ENCODE results near the gene TMEM191B.
"Not testable (repeated sequence)": the region's sequence is repeated elsewhere in the genome, so short reads cannot be mapped to it uniquely, and the experiment has no call there.

TMEM191B gene

DNA sequence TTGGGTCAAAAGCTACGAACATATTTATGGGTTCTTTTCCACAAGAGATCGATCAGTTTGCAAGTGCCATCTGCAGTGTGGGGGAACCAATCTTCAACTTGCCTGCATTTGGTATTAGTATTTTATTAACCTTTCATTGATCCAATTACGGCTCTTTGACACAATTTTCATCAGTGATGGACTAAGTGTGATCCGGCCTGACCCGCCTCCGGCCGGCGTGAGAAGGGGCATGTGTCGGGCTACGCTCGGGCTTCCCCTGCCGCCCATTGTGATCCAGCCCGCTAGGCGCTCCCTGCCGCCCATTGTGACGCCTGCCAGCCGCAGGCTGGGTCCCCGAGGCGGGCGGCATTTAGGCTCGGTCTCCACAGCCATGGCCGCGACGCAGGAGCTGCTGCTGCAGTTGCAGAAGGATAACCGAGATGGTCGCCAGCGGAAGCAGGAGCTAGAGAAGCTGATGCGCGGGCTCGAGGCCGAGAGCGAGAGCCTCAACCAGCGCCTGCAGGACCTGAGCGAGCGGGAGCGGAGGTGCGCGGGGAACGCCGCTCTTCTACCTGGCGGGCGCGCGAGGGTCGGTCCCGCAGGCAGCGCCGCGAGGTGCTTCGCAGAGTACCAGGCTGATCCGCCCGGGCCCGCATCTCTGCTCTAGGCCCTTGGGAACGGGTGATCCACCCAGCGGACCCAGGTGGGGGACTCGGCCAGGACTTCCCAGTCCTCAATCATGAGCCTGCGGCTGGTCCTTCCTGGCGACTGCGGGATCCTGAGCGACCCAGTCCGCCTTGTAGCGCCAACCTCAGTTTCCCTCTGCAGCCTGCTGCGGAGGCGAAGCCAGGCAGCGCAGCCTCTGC lies at the start of gene TMEM191B:
TMEM191B (plus strand) TSS at position 51 of the 845 bp plus-strand sequence; CDS start at position 230, 179 bp downstream.
- not testable (repeated sequence) for H3K4me3 Mint-ChIP-seq; H3K36me3 Mint-ChIP-seq (ENCODE audit: low read depth); DNase-seq

DNA sequence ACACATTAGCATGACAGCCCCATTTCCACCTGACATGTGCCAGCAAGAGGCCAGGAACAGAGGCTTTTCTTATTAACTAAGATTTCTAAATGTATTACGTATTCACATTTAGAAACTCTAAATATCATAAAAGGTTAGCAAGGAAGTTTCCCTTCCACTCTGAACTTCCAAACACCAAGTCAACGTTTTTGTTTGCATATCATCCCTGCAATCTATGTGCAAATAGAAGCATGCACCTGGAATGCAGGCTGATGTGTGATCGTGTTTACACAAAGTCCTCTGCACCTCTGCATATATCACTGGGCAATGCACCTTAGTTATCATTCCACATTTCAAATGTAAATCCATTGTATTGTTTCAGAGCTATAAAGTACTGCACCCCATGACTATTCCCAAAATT lies 31.4 kb upstream of the TMEM191B start:
- H3K4me1 Mint-ChIP-seq (ENCODE audit: low read depth); H3K4me3 Mint-ChIP-seq; H3K27me3 Mint-ChIP-seq; DNase-seq; H3K27ac Mint-ChIP-seq; H3K9me3 Mint-ChIP-seq; H3K36me3 Mint-ChIP-seq (ENCODE audit: low read depth): not testable (repeated sequence)

More for the DNA sequence above, at the start of gene TMEM191B:
- H3K9me3 Mint-ChIP-seq; H3K4me1 Mint-ChIP-seq (ENCODE audit: low read depth); H3K27me3 Mint-ChIP-seq; H3K27ac Mint-ChIP-seq: not testable (repeated sequence)

DNA sequence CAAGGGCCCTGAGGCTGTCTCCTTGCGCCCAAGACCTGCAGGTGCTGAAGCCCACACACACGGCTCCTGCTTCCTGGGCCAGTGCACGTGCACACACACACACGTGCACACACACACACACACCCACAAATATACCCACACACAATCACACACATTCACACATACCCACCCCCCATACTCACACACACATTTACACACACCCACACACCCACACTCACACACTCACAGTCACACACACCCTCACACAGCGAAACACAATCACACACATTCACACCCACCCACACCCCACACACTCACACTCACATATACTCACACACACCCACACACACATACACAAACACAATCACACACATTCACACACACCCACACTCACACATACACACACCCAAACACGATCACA lies 16.3 kb upstream of the TMEM191B start:
- H3K4me3 Mint-ChIP-seq; DNase-seq; H3K4me1 Mint-ChIP-seq (ENCODE audit: low read depth); H3K36me3 Mint-ChIP-seq (ENCODE audit: low read depth); H3K9me3 Mint-ChIP-seq; H3K27ac Mint-ChIP-seq; H3K27me3 Mint-ChIP-seq: not testable (repeated sequence)

DNA sequence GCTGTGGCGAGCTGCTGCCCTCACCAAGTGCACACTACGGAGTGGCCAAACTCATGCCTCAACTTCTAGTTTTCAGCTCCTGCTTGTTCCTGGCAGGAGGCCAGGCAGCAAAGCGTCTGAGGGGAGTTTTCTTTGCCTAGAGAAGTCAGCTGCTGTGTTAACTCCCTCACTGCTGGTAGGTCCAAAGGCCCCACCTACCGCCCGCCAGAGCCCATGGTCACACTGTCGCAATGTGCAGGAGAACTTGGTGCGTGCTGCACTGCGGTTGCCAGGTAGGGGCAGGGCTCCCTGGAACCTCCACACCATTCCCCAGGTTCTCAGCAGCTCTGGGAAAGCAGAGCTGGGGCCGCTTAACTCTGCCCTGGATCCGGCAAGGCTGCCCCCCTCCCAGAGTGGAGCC lies 15.2 kb upstream of the TMEM191B start:
- H3K27me3 Mint-ChIP-seq; DNase-seq; H3K9me3 Mint-ChIP-seq; H3K27ac Mint-ChIP-seq; H3K4me1 Mint-ChIP-seq (ENCODE audit: low read depth); H3K36me3 Mint-ChIP-seq (ENCODE audit: low read depth); H3K4me3 Mint-ChIP-seq: not testable (repeated sequence)

DNA sequence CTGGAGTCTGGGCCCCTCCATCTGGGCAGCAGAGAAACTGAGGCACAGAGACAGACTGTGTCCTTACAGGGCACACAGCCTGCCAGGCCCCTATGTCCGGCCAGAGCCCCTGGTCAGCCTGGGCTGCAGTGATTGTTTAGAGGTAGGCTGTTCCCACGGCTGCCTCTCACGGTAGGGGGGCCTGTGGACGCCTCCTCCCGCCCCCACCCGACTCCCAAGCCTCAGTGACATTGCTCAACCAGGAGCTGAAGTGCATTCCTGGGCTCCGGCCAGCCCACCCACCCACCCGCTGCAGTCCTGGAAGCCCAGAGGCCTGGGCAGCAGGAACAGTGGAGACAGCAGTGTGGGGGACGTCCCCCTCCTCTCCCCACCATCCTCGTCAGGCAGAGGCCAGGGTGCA lies 14.1 kb upstream of the TMEM191B start:
- H3K9me3 Mint-ChIP-seq; H3K27me3 Mint-ChIP-seq; H3K27ac Mint-ChIP-seq; H3K36me3 Mint-ChIP-seq (ENCODE audit: low read depth); H3K4me3 Mint-ChIP-seq; H3K4me1 Mint-ChIP-seq (ENCODE audit: low read depth); DNase-seq: not testable (repeated sequence)

DNA sequence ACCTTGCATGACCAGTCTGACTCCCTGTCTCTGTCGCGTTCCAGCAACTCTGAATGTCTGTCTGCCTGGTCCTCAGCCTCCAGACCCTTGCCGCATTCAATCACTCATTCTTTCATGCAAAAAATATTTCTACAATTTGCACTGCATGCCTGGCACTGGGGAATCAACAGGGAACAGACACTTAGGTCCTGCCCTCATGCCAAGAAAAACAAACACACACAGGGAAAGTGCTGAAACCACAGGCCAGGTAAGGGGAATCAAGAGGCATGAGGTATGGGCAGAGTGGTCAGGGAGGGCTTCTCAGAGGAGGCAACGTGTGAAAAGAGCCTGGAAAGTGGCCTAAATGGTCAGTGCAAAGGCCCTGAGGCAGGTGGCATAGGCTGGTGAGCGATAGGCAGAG lies 9.5 kb upstream of the TMEM191B start, which contains the start of gene GGTLC3:
GGTLC3 (minus strand) TSS at position 101 of the 400 bp plus-strand sequence. CDS start 264 bp downstream, outside the sequence.
- not testable (repeated sequence) for H3K27ac Mint-ChIP-seq; H3K27me3 Mint-ChIP-seq; H3K9me3 Mint-ChIP-seq; H3K4me1 Mint-ChIP-seq (ENCODE audit: low read depth); H3K4me3 Mint-ChIP-seq; DNase-seq; H3K36me3 Mint-ChIP-seq (ENCODE audit: low read depth)

DNA sequence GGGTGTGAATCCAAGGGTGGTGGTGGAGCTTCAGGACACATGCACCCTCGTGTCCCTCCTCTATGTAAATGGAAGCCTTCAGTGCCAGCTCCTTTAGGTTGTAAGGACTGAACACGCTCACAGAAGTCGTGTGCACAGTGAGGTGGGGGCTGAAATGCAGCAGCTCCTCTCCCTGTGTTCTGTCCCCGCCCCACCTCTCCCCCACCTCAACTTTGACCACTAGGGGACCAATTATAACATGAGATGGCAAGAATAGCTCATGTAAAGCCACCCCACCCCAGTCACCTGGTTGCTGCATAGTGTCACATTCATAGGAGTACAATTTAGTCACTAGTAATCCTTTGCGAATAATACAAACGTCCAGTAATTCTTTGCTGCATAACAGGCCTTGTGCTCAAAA lies 4.8 kb upstream of the TMEM191B start:
- H3K36me3 Mint-ChIP-seq (ENCODE audit: low read depth); DNase-seq; H3K9me3 Mint-ChIP-seq; H3K27me3 Mint-ChIP-seq; H3K4me1 Mint-ChIP-seq (ENCODE audit: low read depth); H3K27ac Mint-ChIP-seq; H3K4me3 Mint-ChIP-seq: not testable (repeated sequence)

DNA sequence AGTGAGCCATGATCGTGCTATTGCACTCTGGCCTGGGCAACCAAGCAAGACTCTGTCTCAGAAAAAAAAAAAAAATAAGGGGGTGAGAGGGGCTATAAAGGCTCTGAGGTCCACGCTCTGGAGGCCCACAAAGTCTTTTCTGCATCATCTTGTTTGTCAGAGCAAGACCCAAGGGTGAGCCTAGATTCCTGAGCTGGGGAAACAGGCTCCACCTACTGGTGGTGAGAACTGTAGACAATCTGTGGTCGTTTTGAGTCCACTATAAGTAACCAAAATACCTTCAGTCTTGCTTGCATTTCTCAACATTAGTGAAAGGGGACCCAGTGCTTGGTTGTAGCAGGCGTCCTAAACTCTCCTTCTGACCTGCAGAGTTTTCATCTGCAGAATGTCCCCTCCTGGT lies 4.3 kb upstream of the TMEM191B start:
- H3K4me1 Mint-ChIP-seq (ENCODE audit: low read depth); H3K27me3 Mint-ChIP-seq; H3K9me3 Mint-ChIP-seq; H3K36me3 Mint-ChIP-seq (ENCODE audit: low read depth); H3K27ac Mint-ChIP-seq; DNase-seq; H3K4me3 Mint-ChIP-seq: not testable (repeated sequence)

DNA sequence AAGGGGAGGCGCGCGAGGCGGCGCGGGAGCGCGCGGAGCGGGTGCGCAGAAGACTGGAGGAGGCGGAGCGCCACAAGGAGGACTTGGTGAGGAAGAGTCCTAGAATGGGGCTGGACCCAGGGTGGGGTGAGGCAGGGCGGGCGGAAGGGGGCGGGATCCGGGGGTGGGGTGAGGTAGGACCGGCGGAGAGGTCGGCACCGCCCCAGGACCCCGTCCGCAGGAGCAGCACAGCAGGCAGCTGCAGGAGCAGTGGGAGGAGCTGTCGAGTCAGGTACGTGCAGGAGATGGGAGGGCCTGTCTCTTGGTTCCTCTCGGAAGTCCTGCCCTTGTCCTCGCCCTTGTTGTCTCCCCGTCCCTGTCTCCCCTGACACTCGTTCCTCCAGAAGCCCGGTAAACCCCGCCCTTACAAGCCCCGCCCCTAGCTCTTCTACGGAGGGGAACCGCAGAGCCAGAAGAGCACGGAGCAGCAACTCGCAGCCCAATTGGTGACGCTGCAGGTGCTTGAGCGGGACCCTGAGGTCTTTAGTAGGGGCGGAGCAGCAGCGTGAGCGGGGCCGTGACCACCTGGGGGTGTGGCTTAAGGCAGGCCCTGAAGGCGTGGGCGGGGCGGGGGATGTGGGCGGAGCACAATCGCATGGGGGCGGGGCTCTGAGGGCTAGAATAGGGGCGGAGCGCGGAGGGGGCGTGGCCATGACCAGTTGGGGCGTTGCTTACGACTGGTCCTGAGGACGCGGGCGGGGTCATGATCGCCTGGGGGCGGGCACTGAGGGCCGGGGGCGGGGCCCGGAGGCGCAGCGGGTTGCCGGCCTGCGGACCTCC lies 1.2 kb downstream of the TMEM191B start:
- H3K4me3 Mint-ChIP-seq; H3K9me3 Mint-ChIP-seq; H3K27ac Mint-ChIP-seq; H3K4me1 Mint-ChIP-seq (ENCODE audit: low read depth); H3K36me3 Mint-ChIP-seq (ENCODE audit: low read depth); H3K27me3 Mint-ChIP-seq: not testable (repeated sequence)
- peak; percentile 87 for DNase-seq

DNA sequence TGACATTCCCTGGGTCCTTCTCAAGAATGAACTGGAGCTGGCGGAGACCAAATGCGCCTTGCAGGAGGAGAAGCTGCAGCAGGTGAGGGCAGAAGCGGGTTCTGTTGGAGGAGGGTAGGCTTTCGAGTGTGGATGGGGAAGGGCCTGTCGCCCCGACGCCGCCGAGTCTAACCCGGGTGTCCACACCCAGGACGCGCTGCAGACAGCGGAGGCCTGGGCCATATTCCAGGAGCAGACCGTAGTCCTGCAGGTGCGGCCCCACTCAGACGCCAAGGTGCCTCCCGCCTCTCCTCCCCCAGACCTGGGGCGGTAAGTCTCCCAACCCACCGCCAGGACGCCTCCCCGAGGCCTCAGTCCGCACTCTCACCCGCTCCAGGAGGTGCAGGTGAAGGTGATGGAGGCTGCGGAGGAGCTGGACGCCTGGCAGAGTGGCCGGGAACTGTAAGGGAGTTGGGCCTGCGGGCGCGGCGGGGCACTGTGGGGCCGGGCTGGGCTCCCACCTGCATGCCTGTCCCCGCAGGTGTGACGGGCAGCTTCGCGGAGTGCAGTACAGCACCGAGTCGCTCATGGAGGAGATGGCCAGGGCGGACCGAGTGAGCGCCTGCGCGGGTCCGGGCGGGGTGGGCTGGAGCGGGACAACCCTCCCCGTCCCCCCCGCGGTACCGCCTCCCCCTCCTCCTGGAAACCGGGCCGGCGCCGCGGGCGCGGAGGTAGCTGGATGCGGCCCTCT lies 2.0 kb downstream of the TMEM191B start:
- not testable (repeated sequence) for H3K27me3 Mint-ChIP-seq; H3K36me3 Mint-ChIP-seq (ENCODE audit: low read depth); H3K4me1 Mint-ChIP-seq (ENCODE audit: low read depth); H3K4me3 Mint-ChIP-seq; H3K9me3 Mint-ChIP-seq; H3K27ac Mint-ChIP-seq; DNase-seq

DNA sequence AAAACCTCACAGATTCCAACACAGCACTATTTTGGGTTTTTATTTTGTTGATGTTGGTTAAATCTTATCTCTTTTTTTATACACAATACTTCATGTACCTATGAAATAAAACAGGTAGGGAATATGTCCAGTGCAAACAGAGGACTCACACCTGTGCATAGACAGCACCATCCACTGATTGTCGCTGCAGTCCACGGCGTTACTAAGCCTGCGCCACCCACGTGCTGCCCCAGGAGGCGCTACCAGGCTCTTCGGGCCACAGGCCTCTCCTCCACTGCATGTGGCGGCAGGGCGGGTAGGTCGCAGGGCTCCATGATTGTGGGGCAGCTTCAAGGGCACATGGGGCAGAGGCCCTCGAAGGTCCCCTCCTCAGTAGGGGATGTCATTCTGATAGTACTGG lies 6.0 kb downstream of the TMEM191B start:
- H3K27ac Mint-ChIP-seq; DNase-seq; H3K27me3 Mint-ChIP-seq; H3K4me3 Mint-ChIP-seq; H3K9me3 Mint-ChIP-seq; H3K4me1 Mint-ChIP-seq (ENCODE audit: low read depth); H3K36me3 Mint-ChIP-seq (ENCODE audit: low read depth): not testable (repeated sequence)

DNA sequence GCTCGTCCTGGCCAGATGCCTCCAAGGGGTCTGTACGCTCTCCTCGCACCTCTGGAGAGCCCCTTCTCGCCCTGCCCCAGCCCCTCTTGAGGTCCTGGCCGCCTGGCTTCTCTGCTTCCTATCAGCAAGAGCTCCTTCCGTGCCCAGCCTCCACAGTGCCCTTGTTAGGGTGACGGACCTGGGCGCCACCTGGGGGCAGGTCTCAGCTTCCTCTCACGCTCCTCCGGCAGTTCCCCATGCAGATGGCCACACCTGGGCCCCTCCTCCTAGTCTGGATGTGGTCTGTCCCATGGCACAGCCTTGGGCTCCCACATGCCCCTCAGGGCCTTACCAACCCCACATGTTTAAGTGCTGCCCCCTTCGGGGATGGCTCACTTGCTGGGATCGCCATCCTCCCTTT lies 6.7 kb downstream of the TMEM191B start:
- H3K27ac Mint-ChIP-seq; H3K4me3 Mint-ChIP-seq; H3K9me3 Mint-ChIP-seq; H3K4me1 Mint-ChIP-seq (ENCODE audit: low read depth); DNase-seq; H3K36me3 Mint-ChIP-seq (ENCODE audit: low read depth); H3K27me3 Mint-ChIP-seq: not testable (repeated sequence)

DNA sequence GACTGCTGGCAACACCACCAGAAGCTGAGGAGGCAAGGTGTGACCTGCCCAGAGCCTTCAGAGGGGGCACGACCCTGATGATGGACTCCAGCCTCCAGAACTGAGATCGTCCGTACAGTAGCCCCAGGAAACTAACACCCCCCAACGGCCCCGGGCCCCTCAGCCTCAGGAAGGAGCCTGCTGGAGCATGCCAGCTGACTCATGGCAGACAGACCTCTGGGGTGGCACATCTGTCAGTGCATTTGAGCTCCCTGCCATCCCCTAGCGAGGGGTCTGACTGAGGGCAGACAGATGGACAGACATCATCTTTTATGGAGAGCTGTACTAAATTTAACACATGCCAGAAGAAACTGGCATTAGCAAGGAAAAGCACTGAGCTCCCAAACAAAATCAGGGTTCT lies 12.4 kb downstream of the TMEM191B start:
- not testable (repeated sequence) for DNase-seq; H3K27ac Mint-ChIP-seq; H3K9me3 Mint-ChIP-seq; H3K4me1 Mint-ChIP-seq (ENCODE audit: low read depth); H3K4me3 Mint-ChIP-seq; H3K27me3 Mint-ChIP-seq; H3K36me3 Mint-ChIP-seq (ENCODE audit: low read depth)

DNA sequence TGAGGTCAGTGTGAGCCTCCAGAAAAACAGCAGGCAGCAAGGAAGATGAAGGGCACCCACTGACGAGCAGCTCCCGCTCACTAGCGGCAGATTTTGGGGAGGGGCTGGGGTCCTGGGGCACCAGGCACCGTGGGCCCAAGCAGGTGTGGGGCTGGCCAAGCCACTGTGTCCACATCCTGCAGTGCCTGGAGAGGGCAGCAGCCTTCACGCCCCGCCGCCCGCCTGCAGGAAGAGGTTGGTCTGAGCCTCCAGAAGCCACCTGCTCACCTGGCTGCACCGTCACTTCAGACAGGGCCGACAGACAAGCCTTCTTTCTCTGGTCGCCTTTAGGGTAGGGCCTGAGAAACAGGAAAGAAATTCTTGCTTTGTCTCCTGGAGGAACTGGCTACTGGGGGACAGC lies 15.8 kb downstream of the TMEM191B start:
- not testable (repeated sequence) for DNase-seq; H3K4me1 Mint-ChIP-seq (ENCODE audit: low read depth); H3K36me3 Mint-ChIP-seq (ENCODE audit: low read depth); H3K4me3 Mint-ChIP-seq; H3K9me3 Mint-ChIP-seq; H3K27ac Mint-ChIP-seq; H3K27me3 Mint-ChIP-seq

DNA sequence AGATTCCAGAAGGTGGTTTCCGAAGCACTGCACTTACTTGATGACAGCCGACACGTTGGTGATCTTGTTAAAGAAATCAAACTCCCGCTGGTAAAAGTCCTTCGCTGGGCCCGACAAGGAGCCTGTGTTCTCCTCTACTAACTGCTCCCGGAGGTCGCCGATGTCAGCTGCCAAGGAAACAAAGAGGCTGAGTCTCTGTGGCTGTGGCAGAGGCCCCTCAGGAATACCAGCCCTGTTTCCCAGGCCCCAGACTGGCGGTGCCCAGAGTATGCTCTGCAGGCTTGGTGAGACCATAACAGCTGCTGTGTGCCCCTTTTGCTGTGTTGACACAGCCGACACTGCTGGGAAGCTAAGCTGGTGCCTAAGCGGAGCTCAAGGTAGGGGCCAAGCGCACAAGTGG lies 17.0 kb downstream of the TMEM191B start:
- H3K4me1 Mint-ChIP-seq (ENCODE audit: low read depth); H3K4me3 Mint-ChIP-seq; H3K9me3 Mint-ChIP-seq; H3K27me3 Mint-ChIP-seq; H3K27ac Mint-ChIP-seq; DNase-seq; H3K36me3 Mint-ChIP-seq (ENCODE audit: low read depth): not testable (repeated sequence)

Data from activated T-cell treated with anti-CD3 and anti-CD28 coated beads, Interleukin-2, amount 50 U/mL, for 24 hours (primary cell).